ENCODE results near the gene GSTA4.

DNA sequence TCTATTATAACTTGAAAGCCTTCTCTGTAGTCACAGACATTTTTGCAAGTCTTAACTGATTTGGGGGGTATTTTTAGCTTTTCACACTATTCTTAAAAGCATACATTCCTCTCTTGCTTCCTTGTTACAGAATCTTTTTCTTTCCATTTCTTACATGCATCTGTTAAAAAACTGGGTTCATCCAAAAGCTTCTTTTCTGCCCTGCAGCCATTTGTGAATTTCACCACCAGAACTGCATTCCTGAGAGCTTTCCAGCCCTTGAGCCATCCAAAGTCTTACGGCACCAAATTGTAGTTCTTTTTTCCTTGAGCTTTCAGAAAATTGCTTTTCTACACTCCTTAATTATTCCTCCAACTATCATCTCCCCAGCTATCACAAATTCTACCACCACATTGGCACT, 19.7 kb upstream of the GSTA4 start:
- TF ChIP-seq, protein P1, sequence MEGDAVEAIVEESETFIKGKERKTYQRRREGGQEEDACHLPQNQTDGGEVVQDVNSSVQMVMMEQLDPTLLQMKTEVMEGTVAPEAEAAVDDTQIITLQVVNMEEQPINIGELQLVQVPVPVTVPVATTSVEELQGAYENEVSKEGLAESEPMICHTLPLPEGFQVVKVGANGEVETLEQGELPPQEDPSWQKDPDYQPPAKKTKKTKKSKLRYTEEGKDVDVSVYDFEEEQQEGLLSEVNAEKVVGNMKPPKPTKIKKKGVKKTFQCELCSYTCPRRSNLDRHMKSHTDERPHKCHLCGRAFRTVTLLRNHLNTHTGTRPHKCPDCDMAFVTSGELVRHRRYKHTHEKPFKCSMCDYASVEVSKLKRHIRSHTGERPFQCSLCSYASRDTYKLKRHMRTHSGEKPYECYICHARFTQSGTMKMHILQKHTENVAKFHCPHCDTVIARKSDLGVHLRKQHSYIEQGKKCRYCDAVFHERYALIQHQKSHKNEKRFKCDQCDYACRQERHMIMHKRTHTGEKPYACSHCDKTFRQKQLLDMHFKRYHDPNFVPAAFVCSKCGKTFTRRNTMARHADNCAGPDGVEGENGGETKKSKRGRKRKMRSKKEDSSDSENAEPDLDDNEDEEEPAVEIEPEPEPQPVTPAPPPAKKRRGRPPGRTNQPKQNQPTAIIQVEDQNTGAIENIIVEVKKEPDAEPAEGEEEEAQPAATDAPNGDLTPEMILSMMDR (IDR thresholded peaks at IDR 0.05; ENCODE audit: low read length) = no peak
- no peak for TF ChIP-seq EZH2 (IDR thresholded peaks at IDR 0.05; ENCODE audit: borderline replicate concordance, low read length)
